Activated naive CD4-positive, alpha-beta T cell treated with anti-CD3 and anti-CD28 coated beads, Interleukin-2, amount 50 U/mL, for 24 hours (primary cell): ENCODE measurements around the gene SPOCK1.

ENCODE experiments used
- H3K27ac Mint-ChIP-seq: one replicate; pipeline ENCODE4 v1.8.0; 2021; ENCODE audit warnings: mild to moderate bottlenecking, mixed read lengths
- H3K27me3 Mint-ChIP-seq: one replicate; pipeline ENCODE4 v1.8.0; 2021; ENCODE audit warnings: mixed read lengths
- H3K36me3 Mint-ChIP-seq: one replicate; pipeline ENCODE4 v1.8.0; 2021; ENCODE audit warnings: mixed read lengths
- H3K4me1 Mint-ChIP-seq: one replicate; pipeline ENCODE4 v1.8.0; 2021; ENCODE audit warnings: mixed read lengths
- H3K4me3 Mint-ChIP-seq: one replicate; pipeline ENCODE4 v1.8.0; 2021; ENCODE audit warnings: mild to moderate bottlenecking, mixed read lengths
- H3K9me3 Mint-ChIP-seq: one replicate; pipeline ENCODE4 v1.8.0; 2021; ENCODE audit warnings: mixed read lengths

The SPOCK1 gene

DNA sequence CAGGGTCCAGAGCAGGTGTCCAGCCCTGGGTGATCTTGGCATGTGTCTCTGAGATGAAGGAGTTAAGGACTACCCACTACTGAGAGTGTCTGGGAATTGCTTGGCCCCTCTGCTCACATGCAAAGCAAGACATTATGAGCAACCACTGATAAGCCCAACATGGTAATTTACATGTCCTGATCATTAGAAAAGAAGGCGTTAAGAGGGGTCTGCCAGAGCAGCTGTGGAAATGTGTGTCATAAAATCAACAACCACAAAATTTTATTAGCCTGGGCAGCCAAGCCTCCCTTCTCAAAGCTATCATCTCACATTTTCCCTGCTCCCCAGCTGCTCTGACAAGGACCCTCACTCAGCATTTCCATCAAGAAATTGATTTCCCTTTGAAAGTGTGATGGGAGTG, 351.0 kb downstream of the SPOCK1 start:
- Mint-ChIP-seq H3K9me3 (no peaks in the 10 kb centered on the region), H3K27me3 (no peaks in the 10 kb centered on the region), H3K4me1 (no peaks in the 10 kb centered on the region), H3K36me3 (no peaks in the 10 kb centered on the region), H3K4me3 (no peak overlapping the region), H3K27ac (no peak overlapping the region)

GRCh38 chr5:137147346-137147745, 351.8 kb downstream of the SPOCK1 start:
- Mint-ChIP-seq H3K4me3 (no peak overlapping the region), H3K27me3 (no peaks in the 10 kb centered on the region), H3K27ac (no peak overlapping the region)

DNA sequence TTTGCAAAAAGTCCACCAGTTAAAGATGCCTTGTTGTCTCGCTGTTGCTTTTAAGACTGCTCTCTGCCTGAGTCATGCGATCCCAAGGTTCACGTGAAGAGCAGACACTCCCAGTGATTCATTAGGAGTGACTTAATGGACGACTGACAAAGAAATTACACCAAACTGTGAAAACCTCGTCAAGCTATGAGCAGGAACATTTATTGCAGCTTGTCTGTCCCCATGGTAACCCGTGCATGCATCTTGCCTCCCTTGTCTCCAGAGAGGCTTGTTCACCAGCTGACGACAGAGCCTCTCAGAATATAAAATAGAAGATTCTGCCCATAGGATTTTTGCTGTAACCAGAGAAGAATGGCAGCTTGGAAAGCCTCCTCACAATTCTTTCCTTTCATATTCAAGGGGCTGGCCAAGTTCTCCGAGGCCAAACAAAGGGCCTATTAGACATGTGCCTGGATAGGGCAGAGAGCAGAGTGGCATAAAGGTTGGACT, 352.7 kb downstream of the SPOCK1 start:
- H3K27me3 Mint-ChIP-seq: no peaks in the 10 kb centered on the region
- H3K27ac Mint-ChIP-seq: no peak overlapping the region
- H3K9me3 Mint-ChIP-seq: no peaks in the 10 kb centered on the region
- H3K4me3 Mint-ChIP-seq: no peak overlapping the region
- no peaks in the 10 kb centered on the region for H3K4me1 Mint-ChIP-seq
- no peaks in the 10 kb centered on the region for H3K36me3 Mint-ChIP-seq

More at GRCh38 chr5:137147346-137147745, 351.8 kb downstream of the SPOCK1 start:
- Mint-ChIP-seq H3K36me3 (no peaks in the 10 kb centered on the region), H3K9me3 (no peaks in the 10 kb centered on the region), H3K4me1 (no peaks in the 10 kb centered on the region)

DNA sequence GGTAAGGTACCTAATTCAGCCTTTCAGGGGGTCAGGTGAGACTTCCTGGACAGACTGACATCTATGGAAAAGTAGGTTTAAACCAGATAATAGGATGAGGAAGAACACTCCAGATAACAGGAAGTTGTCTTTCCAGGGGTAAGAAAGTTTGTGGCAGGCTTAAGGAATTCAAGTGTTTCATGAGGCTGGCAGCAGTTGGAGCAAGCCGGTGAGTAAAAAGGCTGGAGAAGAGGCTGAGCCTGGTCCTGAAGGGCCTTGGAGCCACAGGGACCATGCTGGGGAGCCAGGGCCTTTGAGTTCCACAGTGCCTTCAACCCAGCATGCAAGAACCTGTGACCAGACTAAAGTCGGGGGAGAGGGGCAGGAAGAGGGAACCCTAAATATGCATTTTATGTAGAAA, 353.4 kb downstream of the SPOCK1 start:
- no peaks in the 10 kb centered on the region for H3K9me3 Mint-ChIP-seq
- no peaks in the 10 kb centered on the region for H3K36me3 Mint-ChIP-seq
- no peaks in the 10 kb centered on the region for H3K27me3 Mint-ChIP-seq
- no peaks in the 10 kb centered on the region for H3K4me1 Mint-ChIP-seq
- no peak overlapping the region for H3K27ac Mint-ChIP-seq
- no peak overlapping the region for H3K4me3 Mint-ChIP-seq

DNA sequence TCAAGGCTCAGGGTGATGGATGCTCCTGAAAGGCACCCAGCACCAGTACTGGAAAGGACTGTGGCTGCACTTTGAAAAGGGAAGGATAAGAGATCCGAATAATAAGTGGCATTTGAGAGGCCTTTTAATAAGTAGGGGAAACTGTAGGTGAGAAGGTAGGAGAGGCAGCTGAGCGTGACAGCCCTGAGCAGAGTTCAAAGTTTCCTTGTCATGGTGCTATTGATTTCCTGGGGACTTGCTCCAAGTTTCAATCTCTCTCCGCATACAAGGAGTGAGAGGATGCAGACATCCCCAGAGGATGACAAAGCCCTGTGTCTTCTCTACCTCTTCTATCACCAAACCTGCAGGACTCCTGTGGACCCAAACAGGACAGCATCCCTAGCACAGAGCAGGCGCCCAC, 354.5 kb downstream of the SPOCK1 start:
- Mint-ChIP-seq H3K9me3 (no peaks in the 10 kb centered on the region), H3K36me3 (no peaks in the 10 kb centered on the region), H3K4me3 (no peak overlapping the region), H3K27ac (no peak overlapping the region), H3K27me3 (no peaks in the 10 kb centered on the region), H3K4me1 (no peaks in the 10 kb centered on the region)

DNA sequence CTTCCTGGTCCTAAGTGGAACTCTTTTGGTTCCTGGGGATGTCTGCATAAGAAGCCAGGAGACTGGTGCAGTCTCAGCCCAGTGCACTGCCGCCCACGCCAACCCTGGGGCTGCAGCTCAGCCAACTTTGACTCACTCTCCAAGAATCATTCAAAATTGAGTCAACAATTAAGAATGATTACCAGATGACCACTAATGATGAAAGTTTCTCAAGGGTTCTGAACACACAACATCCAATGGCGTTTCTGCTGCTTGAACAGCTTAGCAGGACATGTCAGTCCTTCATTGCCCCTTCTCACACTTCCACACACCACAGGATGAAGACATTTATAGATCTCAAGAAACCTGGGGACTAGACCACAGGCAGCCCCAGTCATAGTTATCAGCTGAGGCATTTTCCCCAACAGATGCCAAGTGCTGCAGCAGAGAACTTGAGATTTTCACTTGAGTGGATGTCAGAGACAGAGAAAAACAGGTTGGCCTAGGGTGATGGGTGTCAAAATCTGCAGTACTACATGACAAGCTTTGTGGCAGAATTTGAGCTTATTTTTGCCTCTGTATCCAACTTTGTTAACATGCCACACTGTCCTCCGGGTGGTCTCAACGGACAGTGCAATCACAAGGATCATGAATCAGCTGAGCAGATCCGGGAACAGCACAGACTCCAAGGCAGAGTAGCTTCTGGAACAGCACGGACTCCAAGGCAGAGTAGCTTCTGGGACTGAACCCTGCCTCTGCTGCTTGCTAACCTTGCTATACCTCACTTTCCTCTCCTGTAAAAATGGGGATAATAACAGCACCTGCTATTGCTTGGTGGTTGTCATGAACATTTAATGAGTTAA, 356.1 kb downstream of the SPOCK1 start:
- Mint-ChIP-seq H3K36me3 (no peaks in the 10 kb centered on the region), H3K9me3 (no peaks in the 10 kb centered on the region), H3K4me3 (no peak overlapping the region), H3K4me1 (no peaks in the 10 kb centered on the region), H3K27me3 (no peaks in the 10 kb centered on the region), H3K27ac (no peak overlapping the region)

DNA sequence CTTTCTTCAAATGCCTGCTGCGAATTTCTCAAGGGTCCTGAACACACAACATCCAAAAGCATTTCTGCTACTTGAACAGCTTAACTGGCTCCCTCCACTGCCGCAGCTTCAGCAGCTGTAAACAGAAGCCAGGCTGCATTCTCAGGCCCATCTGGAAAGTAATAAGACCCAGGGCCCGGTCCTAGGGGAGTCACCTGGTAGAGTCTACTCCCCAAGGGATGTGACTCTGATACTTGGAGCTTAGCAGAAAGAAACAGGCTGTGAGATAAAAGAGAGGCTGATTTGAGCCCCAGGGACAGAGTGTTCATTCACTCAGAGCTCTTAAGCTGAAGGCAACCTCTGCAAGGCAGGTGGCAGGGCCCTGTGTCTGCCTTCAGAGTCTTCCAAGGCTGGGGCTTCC, 356.8 kb downstream of the SPOCK1 start:
- peaks cover 2% of the 10 kb centered on the region for H3K27me3 Mint-ChIP-seq
- no peak overlapping the region for H3K4me3 Mint-ChIP-seq
- no peak overlapping the region for H3K27ac Mint-ChIP-seq
- no peaks in the 10 kb centered on the region for H3K9me3 Mint-ChIP-seq
- no peaks in the 10 kb centered on the region for H3K4me1 Mint-ChIP-seq
- H3K36me3 Mint-ChIP-seq: no peaks in the 10 kb centered on the region

GRCh38 chr5:137141779-137142178, 357.3 kb downstream of the SPOCK1 start:
- Mint-ChIP-seq H3K9me3 (no peaks in the 10 kb centered on the region), H3K27me3 (peaks cover 2% of the 10 kb centered on the region), H3K4me3 (no peak overlapping the region), H3K27ac (no peak overlapping the region), H3K4me1 (no peaks in the 10 kb centered on the region), H3K36me3 (no peaks in the 10 kb centered on the region)

DNA sequence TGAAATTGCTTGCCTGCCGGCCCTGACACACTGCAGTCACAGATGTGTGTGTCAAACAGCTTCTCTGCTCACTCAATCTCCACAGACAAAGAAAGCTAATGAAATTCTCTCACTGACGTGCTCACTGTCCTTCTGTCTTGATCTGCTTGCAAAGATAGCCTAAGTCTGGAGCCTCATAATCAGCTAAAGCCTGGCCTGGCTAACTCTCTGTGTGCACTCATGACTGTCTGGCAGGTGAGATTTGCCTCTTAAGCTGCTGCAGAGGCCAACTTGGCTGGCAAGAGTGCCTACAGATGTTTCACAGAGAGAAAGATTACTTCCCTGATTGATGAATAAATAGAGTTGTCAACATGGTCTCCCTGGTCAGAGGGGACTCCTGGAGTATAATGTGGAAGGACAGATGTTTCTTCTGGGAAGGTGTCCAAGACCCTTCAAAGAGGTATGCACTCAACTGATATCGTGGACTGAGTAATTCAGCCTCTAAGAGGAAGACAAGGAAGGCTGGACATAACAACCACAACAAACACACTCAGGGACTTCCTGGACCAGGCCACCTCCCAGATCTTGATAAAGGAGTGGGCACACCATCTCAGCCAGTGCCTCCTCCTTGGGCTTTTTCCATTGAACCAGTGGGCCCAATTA, 362.0 kb downstream of the SPOCK1 start:
- H3K4me3 Mint-ChIP-seq: no peak overlapping the region
- H3K9me3 Mint-ChIP-seq: no peaks in the 10 kb centered on the region
- peaks cover 4% of the 10 kb centered on the region for H3K27me3 Mint-ChIP-seq
- H3K27ac Mint-ChIP-seq: no peak overlapping the region
- no peaks in the 10 kb centered on the region for H3K36me3 Mint-ChIP-seq
- H3K4me1 Mint-ChIP-seq: no peaks in the 10 kb centered on the region

DNA sequence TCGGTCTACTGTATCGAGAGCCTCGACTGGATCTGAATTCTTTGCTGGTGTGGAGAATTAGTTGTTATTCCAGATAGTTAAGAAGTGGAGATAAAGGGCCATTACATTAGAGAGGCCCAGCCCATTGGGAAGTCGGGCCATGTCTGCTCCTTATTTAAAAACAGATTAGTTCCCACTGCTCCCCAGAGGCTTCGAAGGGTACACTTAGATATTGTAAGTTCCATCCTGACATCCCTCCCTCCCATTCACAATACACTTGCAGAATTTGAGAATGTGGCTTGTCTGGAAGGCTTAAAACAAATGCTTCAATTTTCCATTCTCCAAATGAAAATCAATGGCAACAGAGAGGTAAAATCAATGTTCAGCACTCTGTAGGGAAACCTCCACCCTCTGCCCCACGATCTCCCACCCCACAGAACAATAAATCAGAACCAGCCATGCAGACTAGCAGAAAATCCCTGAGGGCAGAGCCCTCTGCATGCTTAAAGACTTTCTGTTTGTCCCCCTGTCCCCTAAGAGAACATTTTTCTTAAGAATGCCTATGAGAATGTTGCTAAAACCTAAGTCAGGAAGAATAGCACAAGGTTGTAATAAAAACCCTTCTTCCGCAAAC, 364.1 kb downstream of the SPOCK1 start:
- Mint-ChIP-seq H3K4me3 (no peak overlapping the region), H3K36me3 (no peaks in the 10 kb centered on the region), H3K4me1 (no peaks in the 10 kb centered on the region), H3K9me3 (no peaks in the 10 kb centered on the region), H3K27ac (no peak overlapping the region), H3K27me3 (peaks cover 6% of the 10 kb centered on the region)

DNA sequence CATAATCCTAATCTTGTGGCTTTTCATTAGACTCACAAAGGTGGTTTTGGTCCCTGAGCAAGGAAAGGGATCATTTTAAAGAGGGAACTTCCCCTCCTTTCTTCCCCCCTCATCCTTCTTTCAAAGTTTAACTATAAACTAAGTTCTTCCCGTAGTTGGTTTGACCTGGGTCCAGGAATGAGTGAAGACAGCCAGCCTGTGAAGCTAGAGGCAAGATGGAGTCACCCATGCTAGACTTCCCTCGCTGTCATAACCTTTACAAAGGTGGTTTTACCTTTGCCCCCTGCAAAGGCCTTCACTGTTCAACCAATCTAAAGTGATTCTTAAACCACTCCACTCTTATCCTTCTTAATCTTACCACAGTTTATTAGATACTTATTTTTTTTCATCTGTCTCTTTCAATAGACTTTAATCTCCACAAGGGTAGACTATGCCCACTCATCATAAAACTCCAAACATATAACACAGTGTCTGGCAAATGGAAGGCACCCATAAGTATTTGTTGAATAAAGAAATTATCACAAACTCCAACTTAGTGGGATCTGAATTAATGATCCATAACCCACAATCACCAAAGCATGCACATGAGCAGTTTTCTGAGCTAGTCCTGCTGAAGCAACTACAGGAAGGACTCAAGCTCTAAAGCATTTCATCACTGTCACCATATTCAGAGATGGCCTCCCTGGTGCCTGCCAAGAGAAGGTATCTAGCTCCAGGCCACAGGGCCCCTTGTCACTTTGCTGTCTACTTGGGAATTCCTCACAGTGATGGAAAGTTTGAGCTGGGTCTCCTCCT, 369.0 kb downstream of the SPOCK1 start:
- H3K9me3 Mint-ChIP-seq: no peaks in the 10 kb centered on the region
- peaks cover 3% of the 10 kb centered on the region for H3K27me3 Mint-ChIP-seq
- H3K36me3 Mint-ChIP-seq: no peaks in the 10 kb centered on the region
- no peaks in the 10 kb centered on the region for H3K4me1 Mint-ChIP-seq
- H3K4me3 Mint-ChIP-seq: no peak overlapping the region
- H3K27ac Mint-ChIP-seq: no peak overlapping the region

DNA sequence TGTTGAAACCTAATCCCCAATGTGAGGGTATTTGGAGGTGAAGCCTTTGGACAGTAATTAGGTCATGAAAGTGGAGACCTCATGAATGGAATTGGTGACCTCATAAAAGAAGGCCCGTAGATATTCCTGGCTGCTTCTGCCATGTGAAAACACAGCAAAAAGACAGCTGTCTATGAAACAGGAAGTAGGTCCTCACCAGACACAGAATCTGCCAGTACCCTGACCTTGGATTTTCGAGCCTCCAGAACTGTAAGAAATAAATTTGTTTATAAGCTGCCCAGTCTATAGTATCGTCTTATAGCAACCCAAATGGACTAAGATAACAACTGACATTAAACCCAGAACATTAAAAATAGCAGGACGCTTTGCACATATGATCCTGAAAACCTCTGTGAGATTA, 371.1 kb downstream of the SPOCK1 start:
- H3K4me3 Mint-ChIP-seq: no peak overlapping the region
- H3K36me3 Mint-ChIP-seq: no peaks in the 10 kb centered on the region
- no peak overlapping the region for H3K27ac Mint-ChIP-seq
- H3K4me1 Mint-ChIP-seq: no peaks in the 10 kb centered on the region
- H3K9me3 Mint-ChIP-seq: no peaks in the 10 kb centered on the region
- peaks cover 3% of the 10 kb centered on the region for H3K27me3 Mint-ChIP-seq

DNA sequence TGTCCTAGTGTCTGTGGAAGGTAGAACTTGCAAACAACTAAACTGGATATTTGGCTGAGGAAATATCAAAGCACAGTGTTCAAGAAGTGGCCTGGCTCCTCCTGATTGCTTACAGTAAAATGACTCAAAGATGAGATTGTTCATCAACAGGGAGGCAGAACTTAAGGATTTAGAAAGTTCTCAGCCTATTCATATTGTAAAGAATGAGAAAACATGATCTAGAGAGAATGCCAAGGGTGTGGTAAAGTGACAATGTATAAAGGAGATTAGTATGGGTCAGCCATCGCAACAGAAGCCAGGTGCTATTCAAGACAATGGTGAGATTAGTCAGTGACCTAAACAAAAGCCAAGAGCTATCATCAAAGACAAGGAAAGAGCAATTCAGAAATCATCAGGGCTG, 372.3 kb downstream of the SPOCK1 start:
- H3K36me3 Mint-ChIP-seq: no peaks in the 10 kb centered on the region
- no peak overlapping the region for H3K4me3 Mint-ChIP-seq
- H3K27me3 Mint-ChIP-seq: peaks cover 3% of the 10 kb centered on the region
- H3K4me1 Mint-ChIP-seq: no peaks in the 10 kb centered on the region
- no peaks in the 10 kb centered on the region for H3K9me3 Mint-ChIP-seq
- H3K27ac Mint-ChIP-seq: no peak overlapping the region

- Mint-ChIP-seq H3K27me3 (peaks cover 3% of the 10 kb centered on the region), H3K36me3 (no peaks in the 10 kb centered on the region), H3K9me3 (no peaks in the 10 kb centered on the region), H3K4me1 (no peaks in the 10 kb centered on the region), H3K4me3 (no peak overlapping the region), H3K27ac (no peak overlapping the region)
Observed at GRCh38 chr5:137122558-137122957, 376.6 kb downstream of the SPOCK1 start.

DNA sequence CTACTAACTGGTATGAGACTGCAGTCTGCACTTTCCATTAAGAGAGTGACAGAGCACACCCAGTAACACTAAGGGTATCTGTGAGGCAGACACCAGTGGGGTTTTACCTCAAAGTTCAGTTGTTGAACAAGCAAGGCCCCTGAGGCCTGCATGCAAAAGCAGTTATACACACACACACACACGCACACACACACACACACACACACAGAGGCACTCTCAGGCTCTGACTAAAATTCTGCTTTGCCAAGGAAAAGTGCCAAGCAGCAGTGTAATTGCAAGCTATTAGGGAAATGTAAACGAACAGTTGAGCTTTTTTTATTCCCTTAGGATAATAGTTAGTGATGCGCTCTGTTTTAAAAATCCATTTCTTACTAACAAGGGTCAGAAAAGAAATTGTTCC, 377.1 kb downstream of the SPOCK1 start:
- H3K36me3 Mint-ChIP-seq: no peaks in the 10 kb centered on the region
- no peaks in the 10 kb centered on the region for H3K9me3 Mint-ChIP-seq
- no peak overlapping the region for H3K4me3 Mint-ChIP-seq

More for the DNA sequence above, 377.1 kb downstream of the SPOCK1 start:
- no peaks in the 10 kb centered on the region for H3K4me1 Mint-ChIP-seq
- no peak overlapping the region for H3K27ac Mint-ChIP-seq
- peaks cover 4% of the 10 kb centered on the region for H3K27me3 Mint-ChIP-seq
